ENCODE data around the gene CDRT4.

The CDRT4 gene

DNA sequence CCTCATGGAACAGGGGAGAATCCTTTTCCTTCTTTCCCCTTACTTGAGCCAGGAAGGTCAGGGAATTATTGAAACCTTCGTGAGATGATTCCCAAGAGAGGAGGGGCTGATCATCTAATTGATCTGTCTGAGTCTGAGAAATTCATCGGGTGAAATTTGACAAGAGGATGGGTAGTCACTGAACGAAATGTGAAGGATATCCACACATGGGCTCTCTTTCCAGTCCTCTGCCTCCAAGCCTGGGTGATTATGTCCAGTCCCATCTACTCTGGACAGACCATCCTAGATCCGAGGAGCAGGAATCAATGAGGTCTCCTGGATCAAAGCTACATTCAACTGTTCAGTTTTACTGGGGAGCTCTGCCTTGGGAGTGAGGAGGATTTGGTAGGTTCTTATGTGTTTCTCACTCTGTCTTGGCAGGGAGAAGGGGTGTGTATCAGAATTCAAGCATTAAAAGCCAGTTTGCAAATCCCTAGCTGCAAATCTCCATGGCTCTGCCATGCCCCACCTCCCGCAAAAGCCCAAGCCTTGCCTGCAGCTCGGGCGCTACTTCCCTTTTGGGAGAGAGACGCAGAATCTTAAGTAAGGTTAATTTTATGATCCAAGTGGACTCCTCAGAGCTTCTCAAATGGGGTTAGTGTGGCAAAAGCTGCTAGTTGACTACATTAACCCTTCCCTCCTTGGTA lies 78.9 kb downstream of the CDRT4 start:
- no peak for DNase-seq

DNA sequence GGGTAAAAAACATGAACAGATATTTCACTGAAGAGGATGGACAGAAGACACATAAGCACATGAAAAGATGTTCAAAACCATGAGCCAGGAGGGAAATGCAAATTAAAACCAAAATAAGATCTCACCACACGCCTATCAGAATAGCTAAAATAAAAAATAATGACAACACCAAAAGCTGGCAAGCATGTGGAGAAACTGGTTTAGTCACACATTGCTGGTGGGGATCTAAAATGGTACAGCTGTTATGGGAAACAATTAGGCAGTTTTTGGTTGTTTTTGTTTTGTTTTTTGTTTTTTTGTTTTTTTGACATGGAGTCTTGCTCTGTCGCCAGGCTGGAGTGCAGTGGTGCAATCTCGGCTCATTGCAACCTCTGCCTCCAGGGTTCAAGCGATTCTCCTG lies 81.3 kb downstream of the CDRT4 start:
- no peak for DNase-seq

Measured in NCI-H510A (cell line).